Measurements from ENCODE around the gene HEATR3.

HEATR3 gene

GRCh38 chr16:50025537-50025931 lies 40.2 kb upstream of the HEATR3 start:
- peak overlapping the region; percentile 80 for H3K4me3 ChIP-seq (ENCODE audit: low read depth, low read length)
- no peak for TF ChIP-seq CTCF (IDR thresholded peaks at IDR 0.05; ENCODE audit: low read depth, low read length)

- TF ChIP-seq CTCF (IDR thresholded peaks at IDR 0.05; ENCODE audit: low read depth, low read length), result no peak
- no peak overlapping the region for H3K4me3 ChIP-seq (ENCODE audit: low read depth, low read length)
Measured at GRCh38 chr16:50027829-50028228, 37.9 kb upstream of the HEATR3 start.

- TF ChIP-seq CTCF (IDR thresholded peaks at IDR 0.05; ENCODE audit: low read depth, low read length), result no peak
- no peak overlapping the region for H3K4me3 ChIP-seq (ENCODE audit: low read depth, low read length)
Measured at GRCh38 chr16:50035468-50035992, 30.2 kb upstream of the HEATR3 start.

- H3K4me3 ChIP-seq (ENCODE audit: low read depth, low read length), result no peak overlapping the region
- no peak for TF ChIP-seq CTCF (IDR thresholded peaks at IDR 0.05; ENCODE audit: low read depth, low read length)
Measured at GRCh38 chr16:50036426-50036825, 29.3 kb upstream of the HEATR3 start.

- H3K4me3 ChIP-seq (ENCODE audit: low read depth, low read length), result no peak overlapping the region
- no peak for TF ChIP-seq CTCF (IDR thresholded peaks at IDR 0.05; ENCODE audit: low read depth, low read length)
Measured at GRCh38 chr16:50037662-50038220, 28.0 kb upstream of the HEATR3 start.

- H3K4me3 ChIP-seq (ENCODE audit: low read depth, low read length), result no peak overlapping the region
Measured at GRCh38 chr16:50038286-50038685, 27.5 kb upstream of the HEATR3 start.

More at GRCh38 chr16:50038286-50038685, 27.5 kb upstream of the HEATR3 start:
- no peak for TF ChIP-seq CTCF (IDR thresholded peaks at IDR 0.05; ENCODE audit: low read depth, low read length)
